Activated gamma-delta T cell (primary cell): Measurements from ENCODE around the gene LRRC75B.
"Not testable (repeated sequence)": the region's sequence is repeated elsewhere in the genome, so short reads cannot be mapped to it uniquely, and the experiment has no call there.

Experiments
- DNase-seq: peaks from one replicate; lab custom pipeline; 2025; lab: John Stamatoyannopoulos, UW

The LRRC75B gene

DNA sequence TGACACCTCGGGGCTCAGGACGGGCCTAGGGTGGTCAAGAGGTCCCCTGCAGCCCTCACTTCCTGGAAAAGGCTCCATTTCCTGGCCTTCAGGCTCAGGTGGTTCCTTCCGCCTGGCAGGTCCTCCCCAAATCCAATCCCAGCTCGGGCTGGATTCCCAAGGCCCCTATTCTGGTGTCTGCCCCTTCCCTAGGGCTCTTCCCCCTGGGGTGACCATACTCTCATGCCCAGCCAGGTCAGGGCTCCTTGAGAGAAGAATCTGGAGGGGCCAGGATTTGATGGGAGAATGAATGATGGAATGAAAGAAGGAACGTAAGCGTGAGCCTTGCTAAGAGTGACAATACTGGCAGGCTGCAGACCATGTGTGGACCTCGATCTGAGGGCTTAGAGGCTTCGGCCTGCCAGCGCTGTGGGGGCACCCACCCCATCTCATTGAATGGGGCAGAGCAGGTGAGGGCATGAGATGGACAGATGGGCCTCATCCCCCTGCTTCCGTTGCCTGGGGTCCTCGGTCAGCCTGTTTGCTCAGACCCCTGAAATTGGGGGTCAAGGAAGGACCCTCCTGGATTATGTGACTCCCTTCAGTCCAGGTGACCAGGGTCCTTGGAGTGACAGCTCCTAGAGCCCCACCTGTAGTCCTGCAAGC is 9.4 kb upstream of the LRRC75B start:
- not testable (repeated sequence) for DNase-seq

DNA sequence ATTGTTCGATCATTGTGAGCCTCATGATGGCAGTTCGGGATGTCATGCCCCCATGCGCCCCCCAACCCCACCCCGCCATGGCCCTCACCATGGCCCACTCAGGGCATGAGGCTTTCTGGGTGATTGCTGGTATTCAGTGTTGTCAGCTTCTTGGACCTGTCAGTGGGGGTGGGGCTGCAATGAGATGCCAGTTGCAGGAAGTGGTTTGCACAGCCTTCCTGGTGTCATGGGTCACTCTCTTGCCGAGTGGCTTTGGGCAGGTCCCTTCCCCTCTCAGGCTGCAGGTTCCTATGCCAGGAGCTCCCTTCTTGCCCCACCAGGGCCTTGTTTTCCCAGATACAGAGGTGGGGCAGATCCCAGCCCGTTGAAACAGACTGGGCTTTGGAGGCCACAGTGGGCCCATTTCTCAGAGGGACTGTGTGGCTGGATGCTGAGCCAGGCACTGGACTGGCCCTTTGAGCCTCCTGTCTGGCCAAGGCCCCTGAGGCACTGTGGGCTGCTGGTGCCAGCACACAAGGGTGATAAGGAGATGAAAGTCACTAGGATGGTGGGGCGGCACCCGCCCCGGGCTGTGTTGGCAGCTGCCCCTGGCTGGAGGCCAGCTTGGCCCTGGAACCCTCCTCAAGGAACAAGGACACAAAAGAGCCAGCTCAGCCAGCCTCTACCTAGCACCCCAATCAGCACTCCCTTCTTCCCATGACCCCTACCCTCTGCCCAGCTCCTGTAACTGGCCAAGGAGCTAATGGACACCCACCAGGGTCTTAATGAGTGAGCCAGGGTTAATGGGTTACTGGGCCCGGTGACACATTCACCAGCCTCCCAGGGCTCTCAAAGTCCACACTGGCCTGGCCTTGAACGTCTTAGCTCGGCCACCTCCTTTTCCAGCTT is 8.6 kb upstream of the LRRC75B start:
- no peak for DNase-seq

DNA sequence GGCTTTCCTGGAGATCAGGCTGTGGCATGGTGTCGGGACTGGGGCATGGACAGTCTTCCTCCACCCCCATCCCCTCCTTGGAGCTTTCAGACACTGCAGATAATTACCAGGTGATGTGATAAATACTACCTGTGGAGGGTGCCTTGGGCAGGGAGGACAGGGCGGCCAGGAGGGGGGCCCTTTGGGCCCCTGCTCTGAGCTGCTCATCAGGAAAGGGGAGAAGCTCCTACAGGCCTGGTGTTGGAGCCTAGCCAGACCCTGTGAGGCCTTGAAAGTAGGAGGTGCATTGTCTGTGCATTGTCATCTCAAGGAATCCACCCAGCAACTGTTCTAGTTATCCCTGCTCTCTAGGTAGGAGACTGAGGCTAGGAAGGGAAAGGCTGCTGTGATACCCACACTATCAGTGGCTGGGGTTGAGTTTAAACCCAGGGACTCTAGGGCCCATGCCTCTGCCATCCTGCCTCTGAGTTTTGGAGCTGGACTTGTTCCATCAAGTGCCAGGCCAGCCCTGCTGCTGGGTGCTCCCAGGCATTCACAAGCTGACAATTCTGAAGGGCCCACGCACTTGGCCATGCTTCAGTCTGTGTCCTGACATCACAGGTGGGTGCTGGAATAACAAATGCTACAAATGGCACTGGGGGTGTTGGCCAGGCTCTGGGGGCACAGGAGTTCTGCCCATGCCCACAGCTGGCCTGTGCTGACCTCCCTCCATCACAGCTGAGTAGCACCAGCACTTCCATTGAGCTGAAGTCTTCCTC is 7.3 kb upstream of the LRRC75B start:
- DNase-seq: not testable (repeated sequence)

DNA sequence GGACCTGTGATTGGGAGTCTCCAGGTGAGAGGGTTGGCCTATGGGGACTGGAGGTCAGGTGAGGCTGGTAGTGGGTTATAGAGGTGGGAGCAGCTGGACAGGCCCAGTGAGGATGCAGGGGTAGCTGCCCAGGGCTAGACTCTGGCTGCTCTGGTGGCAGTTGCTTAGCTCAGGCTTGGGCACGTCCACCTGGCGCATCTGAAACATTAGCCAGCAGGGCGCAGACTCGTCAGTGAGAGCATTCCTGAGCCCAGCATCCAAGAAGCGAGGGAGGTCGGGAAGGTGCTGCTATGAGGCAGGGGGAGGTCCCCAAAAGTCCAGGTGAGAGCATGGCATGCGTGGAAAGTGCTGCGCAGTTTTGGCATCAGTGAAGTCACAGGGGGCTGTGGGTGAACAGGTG is 6.6 kb upstream of the LRRC75B start:
- DNase-seq: no peak

DNA sequence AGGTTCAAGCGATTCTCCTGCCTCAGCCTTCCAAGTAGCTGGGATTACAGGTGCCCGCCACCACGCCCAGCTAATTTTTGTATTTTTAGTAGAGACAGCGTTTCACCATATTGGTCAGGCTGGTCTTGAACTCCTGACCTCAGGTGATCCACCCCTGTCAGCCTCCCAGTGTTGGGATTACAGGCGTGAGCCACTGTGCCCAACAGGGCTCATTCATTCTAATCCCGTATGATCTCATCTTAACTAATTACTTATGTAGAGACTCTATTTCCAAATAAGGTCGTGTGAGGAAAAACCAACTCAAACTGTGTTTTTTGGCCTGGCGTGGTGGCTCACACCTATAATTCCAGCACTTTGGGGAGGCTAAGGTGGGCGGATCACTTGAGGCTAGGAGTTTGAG is 4.2 kb upstream of the LRRC75B start:
- not testable (repeated sequence) for DNase-seq

DNA sequence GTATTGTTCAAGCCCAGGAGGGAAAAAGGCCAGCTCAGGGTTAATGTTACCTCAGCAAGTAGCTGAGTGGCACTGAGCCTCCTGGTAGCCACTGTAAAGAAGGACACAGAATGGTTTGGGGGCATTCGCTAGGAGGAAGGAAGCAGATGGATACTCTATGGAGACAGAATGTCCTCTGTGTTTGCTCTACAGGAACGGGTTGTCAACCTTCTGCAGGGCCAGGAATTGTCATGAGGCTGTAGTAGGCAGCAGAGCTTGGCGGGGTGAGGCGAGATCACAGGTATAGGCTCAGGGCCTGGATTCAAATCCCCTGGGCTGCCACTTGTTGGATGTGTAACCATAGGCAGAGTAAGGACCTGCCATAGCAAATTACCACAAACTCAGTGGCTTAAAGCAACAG is 3.0 kb upstream of the LRRC75B start:
- DNase-seq: no peak

DNA sequence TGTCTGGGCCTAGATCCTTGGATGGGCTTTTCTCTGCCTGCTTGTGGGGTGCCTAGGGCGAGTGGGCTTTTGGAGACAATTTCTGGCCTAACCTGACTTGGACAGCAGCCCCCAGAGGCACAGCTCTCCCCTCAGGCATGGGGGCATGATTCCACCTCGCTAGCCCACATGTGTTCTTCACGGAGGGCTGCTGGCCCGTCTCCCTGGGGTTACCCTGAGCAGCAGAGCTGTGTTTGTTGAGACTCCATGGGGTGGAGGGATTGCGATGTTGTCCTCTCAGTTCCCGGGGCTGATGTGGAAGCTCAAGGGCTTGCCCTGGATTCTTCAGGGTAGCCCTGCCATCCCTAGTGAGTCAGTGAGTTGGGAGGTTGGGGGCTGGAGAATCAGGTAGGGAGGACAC is 2.4 kb upstream of the LRRC75B start:
- no peak for DNase-seq

DNA sequence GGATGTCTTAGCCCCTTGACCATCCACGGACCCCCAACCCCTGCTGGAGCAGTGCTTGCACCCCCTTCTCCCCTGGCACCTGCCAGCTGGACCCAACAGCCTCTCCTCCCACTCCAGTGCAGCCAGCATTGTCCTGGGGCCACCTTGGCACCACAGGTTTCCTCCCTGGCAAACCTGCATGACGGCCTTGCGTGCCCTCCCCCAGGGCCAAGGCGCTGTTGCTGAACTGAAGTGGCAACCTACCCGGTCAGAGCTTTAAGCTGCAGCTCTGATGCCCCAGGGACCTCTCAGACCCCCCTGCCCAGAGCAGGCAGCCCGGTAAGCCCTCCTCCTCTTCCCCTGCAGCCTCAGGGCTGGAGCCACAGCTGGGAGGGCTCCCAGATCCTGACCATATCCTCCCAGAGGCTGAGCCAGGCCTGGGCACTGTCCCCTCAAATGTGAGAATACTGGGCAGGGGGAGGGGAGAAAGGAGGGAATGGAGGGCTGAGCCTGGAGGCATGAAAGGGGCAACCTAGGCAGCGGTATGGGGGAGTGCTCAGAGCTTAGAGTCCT is 1.8 kb upstream of the LRRC75B start:
- DNase-seq: no peak

DNA sequence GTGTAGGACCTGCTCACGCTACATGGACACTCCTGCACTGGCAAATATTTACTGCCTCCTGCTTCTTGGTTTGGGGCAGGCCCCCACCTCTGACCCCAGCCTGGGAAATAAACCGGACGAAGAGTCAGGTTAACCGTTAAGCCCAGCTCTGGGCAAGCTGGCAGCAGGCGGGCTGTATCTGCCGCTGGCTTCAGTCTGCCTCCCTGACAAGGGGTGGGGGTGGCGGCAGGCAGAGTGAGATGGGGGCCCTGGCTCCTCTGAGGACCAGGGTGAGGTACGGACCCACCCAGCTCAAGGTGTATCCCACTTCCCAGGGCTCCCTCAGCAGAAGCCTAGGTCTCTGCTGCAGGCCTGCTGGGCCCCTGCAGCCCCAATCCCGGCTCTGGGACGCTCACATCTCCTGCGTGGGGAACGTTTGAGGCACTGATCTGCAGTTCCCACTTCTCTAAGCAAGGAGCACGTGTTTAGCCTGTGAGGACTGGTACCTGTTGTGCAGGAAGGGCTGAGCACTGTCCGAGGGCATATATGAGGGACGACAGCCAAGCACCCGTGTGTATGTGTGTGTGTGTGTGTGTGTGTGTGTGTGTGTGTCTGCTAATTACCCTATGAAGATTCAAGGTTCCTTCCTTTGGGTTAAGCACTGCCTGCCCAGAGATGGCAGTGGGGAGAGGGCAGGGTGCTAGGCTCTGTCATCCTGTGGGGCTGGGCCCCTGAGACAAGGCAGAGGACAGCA is 1.1 kb upstream of the LRRC75B start:
- no peak for DNase-seq

DNA sequence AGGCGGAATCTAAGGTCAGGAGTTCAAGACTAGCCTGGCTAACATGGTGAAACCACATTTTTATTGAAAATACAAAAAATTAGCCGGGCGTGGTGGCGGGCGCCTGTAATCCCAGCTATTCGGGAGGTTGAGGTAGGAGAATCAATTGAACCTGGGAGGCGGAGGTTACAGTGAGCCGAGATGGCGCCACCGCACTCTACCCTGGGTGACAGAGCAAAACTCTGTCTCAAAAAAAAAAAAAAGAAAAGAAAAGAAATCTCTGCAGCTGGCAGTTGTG is 624 bp upstream of the LRRC75B start:
- not testable (repeated sequence) for DNase-seq

DNA sequence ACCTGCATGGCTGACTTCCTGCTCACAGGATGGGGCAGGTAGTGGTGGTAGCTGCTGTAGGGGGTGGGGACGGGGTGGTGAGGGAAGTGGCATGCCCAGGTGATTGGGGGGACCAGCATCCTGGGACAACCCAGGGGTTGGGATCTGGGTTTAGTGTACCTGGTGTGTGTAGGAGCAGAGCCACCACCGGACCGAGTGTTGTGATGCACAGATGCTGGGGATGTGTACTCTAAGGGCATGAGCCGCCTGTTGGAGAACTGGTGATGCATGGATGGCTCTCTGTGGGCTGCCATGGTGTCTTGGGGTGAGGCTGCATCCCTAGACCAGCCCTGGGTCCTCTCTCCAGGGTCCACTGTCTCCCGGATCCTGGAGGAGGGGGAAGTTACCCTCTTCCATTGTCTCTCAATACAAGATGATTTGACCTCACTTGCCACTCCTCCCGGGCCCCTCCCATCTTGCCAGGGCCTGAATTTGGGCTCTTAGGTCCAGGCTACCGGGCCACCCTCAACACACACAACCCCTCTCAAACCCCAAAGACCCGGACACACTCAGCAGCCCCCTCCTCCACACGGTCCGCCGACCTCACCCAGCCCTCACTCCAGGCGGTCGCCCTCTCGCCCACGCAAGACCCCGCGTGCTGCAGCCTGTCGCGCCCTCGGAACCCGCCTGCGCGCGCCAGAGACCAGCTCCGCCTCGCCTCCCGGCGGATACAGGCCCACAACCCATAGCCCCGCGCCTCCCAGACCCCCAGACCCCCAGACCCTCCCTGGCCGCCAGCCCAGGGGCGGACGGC is 619 bp downstream of the LRRC75B start:
- no peak for DNase-seq

DNA sequence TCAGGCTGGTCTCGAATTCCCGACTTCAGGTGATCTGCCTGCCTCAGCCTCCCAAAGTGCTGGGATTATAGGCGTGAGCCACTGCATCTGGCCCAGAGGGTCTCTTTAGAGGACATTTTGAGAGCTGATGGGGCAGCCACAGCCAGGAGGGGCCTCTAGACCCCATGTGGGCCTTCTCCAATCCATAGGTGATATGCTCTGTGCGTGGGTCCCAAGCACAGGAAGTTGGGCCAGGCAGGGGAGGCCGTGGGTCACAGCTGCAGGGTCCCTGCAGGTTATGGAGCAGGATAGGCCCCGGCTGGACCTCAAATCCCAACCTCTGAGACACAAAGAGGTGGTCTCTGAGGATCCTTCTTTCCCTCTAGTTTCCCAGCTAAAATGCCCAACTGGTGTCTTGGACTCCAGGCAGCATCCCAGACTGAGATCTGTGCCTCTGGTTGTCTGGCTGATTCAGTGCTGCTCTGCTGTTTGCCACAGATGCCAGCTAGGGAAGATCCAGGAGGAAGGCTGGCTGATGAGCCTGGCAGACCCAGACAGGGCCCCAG is 1.5 kb downstream of the LRRC75B start:
- no peak for DNase-seq

DNA sequence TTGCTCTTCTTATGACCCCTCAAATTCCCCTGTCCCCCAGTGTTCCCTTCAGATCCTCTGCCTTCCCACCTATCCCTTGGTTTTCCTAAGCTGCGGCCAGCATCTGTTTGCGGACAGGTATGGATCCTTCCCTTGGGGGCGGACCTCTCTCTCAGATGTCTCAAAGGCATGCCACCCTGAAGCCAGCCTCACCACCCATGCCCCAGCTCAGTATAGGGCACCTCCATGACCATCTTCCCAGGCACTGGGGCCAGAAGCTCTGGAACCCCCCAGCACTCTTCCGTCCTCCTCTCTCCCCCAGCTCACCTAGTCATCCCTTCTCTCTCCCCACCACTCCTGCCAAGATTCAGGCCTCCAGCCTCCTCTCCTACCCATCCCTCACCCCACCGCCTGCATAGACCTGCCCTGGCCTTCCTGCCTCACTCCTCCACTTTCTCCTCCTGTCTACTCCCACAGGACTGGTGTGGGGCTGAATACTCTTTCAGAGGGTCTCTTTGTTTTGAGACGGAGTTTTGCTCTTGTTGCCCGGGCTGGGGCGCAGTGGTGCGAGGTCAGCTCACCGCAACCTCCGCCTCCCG is 2.2 kb downstream of the LRRC75B start:
- DNase-seq: no peak

DNA sequence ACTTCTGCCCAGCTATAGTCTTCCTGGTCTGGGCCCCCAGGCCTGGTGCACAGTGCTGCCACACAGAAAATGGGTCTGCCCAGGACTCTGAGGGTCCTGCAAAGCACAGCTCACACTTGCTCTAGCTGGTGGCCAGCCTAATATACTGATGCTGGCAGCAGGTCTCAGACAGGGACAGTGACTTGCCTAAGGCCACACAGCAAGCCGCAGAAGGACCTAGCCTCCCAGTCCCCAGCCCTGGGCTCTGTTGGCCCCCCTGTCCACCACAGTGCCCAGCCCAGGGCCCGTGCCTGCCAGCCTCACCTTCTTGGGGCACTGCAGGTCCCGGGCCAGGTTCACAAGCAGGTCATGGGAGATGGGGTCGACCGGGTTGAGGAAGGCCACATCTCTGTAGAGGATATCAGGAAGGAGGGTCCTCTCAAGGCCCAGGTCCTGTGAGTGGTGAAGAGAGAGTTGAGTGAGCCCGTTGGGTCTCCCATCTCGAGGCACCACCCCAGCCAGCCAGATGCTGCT is 3.3 kb downstream of the LRRC75B start:
- no peak for DNase-seq

DNA sequence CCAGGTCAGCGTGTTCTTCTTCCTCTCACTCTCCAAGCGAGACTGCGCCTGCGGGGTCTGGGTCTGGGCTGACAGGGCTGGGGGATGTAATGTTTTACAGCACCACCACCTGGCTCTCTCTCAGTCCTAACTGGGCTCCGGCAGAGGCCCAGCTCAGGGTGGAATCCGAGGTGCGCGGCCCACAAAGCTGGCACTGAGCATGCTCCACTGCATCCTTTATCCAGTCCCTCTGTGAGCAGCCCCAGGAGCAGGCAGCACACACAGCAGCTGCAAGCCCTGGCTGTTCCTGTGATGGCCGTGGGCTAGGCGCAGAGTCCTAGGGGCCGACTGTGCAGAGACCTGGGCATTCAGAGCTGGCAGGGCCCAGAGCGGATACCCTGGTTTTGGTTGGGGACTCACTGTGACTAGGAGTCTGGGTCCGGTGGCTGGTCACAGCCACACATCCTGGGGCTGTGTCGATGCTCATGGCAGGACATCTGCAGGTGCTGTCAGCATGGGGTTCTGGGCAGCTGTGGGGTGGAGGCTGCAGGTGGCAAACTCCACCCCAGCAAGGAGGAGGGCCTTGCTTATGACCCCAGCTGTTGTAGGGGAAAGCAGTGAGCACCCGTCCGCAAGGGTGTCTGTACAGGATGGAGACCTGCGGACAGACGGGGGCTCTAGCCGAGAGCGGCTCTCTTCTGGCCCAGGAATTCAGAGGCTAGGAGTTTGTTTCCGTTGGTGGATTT is 4.0 kb downstream of the LRRC75B start:
- DNase-seq: no peak

DNA sequence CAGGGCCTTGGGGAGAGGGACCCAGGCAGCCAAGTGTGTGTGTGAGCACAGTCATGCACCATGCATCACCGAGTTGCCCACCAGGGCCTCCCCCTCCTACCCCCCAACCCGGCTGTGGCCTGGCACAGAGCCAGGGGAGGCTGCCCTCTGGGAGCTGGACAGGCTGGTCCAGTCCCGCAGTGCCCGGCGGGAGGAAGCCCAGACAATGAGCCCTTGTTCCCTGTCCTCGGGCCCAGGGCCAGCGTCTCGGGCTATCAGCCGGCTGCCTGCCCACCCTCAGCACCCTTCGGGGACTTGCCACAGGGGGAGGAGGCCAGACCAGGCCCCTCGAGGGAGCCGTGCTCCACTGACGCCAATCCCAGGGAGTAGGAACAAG is 4.5 kb downstream of the LRRC75B start:
- no peak for DNase-seq

DNA sequence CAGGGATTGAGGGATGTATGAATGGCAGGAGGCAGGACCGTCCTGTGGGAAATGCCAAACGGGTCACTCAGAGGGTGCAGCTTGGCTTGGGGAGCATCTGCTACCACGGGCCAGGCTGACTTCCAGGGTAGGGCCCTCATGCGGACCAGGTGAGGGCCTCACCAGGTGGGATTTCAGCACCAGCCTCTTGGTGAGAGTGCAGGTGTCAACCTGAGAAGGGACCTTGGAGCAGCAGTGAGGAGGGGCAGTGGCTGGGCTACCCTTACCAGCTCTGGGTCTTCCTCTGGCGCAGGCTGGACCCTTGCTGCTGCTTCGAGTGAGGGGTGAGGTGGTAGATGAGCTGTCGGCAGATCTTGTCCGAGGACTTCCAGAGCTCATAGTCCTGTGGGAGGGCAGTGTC is 4.9 kb downstream of the LRRC75B start:
- no peak for DNase-seq

DNA sequence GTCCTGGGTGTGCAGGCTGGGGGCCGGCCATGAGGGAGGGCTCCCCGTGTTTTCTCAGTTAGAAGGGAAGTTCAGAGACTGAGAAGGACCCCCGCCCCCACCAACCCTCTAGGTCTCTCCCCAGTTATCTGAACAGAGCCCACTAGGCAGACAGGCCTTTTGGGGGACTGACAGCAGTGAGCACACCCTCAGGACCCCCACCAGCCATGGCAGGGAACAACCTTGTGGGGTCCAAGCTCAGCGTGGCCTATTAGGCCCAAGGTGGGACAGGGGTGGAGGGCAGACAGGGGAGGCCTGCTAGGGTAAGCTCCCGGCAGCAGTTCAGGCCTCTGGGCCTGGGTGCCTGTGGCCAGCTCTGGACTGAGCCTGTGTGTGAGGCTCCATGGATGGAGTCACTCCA is 5.6 kb downstream of the LRRC75B start:
- DNase-seq: no peak

DNA sequence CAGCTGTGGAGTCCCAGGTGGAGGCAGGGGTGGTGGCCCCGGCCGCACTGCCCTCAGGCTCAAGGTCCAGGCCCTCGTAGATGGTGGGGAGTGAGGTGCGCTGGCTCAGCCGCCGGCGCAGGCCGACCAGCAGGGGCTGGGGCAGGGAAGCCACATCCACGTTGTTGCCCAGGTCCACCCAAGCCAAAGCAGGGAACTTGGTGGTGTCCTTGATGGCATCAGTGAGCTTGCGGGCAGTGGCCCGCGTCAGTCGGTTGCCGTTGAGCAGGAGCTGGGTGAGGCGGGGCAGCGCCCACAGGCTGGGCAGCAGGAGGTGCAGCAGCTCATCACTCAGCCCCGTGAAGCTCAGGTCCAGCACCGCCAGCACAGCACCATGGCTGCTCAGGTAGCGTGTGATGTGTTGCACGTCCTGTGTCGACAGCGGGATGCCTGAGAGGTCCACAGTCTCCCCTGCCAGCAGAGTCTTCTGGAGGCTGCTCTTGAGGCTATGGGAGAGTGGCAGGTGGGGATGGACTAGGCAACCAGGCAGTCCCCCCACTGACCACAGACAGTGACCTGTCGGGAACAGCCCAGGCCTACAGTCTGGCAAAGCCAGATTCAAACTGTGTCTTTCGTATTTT is 6.8 kb downstream of the LRRC75B start:
- DNase-seq: no peak
